GM12872 (cell line): ENCODE data around the gene TRAPPC1.

Source experiments
- TF ChIP-seq, protein P1 (sequence below): IDR thresholded peaks from 3 replicates; pipeline ENCODE4 v1.5.1; 2011; ENCODE audit warnings: low read depth, mild to moderate bottlenecking, low read length, moderate library complexity; ENCODE audit not compliant: insufficient read depth

The TRAPPC1 gene

DNA sequence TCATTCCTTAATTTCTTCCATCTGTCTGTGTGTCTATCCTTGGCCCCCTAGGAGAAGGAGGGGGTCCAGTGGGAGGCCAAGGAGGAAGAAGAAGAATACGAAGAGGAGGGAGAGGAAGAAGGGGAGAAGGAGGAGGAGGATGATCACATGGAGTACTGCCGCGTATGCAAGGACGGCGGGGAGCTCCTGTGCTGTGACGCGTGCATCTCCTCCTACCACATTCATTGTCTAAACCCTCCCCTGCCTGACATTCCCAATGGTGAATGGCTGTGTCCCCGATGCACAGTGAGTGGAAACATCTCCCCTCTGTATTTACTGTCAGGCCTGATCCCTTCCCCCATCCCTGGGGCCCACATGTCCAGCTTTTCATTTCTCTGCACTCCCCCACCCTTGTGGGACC, 36.9 kb downstream of the TRAPPC1 start:
- TF ChIP-seq, protein P1, sequence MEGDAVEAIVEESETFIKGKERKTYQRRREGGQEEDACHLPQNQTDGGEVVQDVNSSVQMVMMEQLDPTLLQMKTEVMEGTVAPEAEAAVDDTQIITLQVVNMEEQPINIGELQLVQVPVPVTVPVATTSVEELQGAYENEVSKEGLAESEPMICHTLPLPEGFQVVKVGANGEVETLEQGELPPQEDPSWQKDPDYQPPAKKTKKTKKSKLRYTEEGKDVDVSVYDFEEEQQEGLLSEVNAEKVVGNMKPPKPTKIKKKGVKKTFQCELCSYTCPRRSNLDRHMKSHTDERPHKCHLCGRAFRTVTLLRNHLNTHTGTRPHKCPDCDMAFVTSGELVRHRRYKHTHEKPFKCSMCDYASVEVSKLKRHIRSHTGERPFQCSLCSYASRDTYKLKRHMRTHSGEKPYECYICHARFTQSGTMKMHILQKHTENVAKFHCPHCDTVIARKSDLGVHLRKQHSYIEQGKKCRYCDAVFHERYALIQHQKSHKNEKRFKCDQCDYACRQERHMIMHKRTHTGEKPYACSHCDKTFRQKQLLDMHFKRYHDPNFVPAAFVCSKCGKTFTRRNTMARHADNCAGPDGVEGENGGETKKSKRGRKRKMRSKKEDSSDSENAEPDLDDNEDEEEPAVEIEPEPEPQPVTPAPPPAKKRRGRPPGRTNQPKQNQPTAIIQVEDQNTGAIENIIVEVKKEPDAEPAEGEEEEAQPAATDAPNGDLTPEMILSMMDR = no peak

DNA sequence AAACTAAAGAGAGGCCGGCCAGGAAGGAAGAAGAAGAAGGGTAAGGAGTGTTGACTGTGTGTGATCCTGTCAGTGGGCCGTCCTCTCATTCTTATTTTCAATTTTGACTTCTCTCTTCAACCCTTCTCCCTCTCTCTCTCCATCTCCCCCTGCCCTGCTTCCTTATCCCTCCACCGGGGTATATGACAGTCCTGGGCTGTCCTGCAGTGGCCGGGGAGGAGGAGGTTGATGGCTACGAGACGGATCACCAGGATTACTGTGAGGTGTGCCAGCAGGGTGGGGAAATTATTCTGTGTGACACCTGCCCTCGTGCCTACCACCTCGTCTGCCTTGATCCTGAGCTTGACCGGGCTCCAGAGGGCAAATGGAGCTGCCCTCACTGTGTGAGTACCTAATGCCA, 37.5 kb downstream of the TRAPPC1 start:
- TF ChIP-seq, protein P1 = no peak

DNA sequence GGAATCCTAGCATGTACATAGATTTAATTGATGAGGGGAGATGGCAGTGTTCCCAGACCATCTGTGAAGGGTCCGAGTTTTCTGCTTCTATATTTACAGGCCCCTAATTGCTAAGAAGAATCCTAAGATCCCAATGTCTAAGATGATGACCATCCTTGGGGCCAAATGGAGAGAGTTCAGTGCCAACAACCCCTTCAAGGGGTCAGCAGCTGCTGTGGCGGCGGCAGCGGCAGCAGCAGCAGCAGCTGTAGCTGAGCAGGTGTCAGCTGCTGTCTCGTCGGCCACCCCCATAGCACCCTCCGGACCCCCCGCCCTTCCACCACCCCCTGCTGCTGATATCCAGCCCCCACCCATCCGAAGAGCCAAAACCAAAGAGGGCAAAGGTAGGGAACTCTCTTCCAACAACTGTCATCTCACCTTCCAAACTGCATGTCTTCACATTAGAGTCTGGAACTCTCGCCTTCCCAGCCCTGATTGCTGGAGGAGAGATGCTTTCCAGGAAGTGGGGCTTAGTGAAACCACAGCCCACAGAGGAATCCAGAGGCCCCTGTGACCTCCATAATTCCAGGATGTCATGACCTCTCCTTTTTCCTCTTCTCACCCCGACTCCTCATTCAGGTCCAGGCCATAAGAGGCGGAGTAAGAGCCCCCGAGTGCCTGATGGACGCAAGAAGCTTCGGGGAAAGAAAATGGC, 38.4 kb downstream of the TRAPPC1 start:
- TF ChIP-seq, protein P1 = no peak

DNA sequence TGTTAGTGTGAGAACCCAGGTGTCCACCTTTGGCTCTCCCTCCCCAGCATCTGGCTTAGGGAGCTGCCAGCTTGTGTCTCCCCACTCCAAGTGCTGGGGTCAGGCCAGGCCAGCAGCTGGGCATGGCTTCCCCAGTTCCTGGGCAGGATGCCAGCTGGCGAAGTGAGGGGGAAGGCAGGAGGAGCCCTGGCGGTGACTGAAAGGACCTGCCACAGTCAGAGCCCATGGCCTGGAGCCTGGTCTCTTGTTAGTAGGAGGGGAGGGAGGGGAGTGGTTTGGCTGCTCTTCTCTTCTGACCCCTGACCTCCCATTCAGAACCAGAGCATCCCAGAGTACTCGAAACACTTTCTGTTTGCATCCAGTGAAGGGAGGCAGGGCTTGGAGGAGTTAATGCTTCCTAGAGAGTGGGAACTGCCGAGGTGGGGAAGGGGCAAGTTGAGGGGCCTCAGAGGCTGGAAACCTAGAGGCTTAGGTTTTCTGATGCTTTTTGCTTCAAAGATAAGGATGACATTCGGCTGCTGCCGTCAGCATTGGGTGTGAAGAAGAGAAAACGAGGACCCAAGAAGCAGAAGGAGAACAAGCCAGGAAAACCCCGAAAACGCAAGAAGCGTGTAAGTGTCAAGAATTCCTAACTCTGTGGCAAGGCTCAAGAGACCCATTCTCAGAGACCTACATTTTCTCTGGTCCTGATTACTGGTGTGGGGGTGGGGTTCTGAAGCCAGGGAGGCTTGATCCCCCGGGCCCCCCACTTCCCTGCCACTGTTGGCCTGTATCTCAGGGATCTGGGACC, 42.4 kb downstream of the TRAPPC1 start:
- TF ChIP-seq, protein P1 = peak; percentile 19; the same call in 1 of the 3 replicates

DNA sequence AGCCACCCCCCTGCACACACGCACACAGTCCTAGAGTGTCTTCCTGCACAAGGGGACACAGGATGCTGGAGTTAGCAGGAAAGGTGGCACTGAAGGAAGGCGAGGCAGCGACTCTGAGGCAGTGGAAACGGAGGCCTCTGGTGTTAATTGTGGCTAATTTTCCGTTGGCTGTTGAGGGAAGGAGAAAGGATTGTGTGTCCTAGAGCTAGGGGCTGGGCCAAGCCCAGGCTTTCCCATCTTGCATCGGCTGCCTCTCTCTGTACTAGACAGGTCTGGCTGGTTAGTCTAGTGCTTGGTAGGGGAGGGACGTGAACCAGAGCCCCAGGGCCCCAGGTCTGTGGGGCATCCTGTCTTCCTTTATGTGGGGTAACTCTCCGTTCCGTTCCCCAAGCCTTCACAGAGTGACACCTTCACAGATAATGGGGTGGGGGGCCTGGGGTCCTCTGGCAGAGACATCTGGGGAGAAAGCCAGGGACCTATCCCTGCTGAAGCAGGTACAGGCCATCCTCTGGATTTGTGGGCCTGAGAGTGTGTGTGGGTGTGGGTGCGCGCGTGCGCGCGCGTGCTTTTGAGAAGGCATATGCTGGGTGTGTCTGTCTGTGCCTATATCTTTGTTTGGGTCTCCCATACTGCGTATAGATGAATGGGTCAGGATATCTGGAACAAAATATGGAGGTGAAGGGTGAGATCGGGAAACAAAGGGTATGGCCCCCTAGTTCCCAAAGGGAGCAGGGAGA, 43.4 kb downstream of the TRAPPC1 start, which contains the start of gene CHD3:
CHD3 (plus strand) TSS at position 606 of the 737 bp plus-strand sequence. CDS start 212 bp downstream, outside the sequence.
- TF ChIP-seq, protein P1 = no peak

DNA sequence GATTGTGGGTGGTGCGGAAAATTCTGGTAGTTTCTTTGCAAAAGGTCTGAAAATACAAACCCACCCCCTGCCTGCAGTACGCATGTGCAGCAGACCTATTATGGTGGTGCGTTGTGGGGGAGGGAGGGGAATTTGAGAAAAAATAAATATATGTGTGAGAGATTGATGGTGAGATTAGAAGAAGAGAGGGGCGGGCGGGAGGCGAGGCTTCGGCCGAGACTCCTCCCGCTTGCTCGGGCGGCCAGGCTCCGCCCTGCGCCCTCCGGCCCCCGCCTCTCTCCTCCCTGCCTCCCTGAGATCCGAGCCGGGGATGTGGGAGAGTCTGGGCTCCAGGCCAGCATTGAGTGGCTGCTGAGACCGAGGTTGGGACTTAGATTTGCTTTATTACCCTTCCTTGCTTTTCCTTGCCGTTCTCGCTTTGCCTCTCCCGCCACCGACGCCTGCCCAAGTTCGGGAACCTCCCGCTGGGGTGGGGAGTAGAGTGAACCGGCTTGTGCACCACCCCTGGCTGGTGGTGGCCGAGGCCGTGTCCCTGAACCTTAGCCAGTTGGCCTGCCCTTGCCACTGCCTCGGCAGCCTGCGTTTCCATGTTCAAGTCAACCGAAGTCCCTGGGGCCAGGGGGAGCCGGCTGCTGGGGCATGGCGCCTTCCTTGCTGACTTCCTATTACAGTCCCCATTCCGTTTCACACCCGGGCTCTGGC, 44.1 kb downstream of the TRAPPC1 start:
- TF ChIP-seq, protein P1 = no peak

DNA sequence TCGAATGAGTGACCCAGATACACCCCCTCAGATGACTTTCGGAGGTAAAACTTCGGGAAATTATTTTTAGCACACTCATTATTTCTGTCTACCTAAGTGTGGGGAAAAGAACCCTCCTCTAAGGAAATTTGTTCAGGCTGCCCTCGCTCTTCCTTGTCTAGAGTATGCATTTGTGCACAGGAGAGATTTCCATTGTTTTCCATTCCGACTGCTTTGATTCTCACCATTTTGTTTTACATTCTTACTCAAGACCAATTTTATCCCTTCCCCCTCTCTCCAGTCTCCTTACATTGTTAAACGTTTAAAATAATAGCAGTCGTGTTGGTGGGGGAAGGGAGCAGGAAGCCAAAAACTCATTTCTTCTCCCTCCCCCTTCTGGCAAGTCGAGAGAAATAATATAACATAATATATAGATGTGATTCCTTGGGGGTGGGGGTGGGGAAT, 44.7 kb downstream of the TRAPPC1 start:
- TF ChIP-seq, protein P1 = no peak
